GM18508 (cell line): ENCODE results near the gene PPIP5K1.
"Not testable (repeated sequence)": the region's sequence is repeated elsewhere in the genome, so short reads cannot be mapped to it uniquely, and the experiment has no call there.

Source experiments
- ATAC-seq: cut with Tn5 transposase; IDR thresholded peaks from one replicate; pipeline ENCODE4 v1.9.1; 2021; ENCODE audit warnings: moderate number of reproducible peaks; ENCODE audit not compliant: insufficient read depth, unreplicated experiment

The PPIP5K1 gene

DNA sequence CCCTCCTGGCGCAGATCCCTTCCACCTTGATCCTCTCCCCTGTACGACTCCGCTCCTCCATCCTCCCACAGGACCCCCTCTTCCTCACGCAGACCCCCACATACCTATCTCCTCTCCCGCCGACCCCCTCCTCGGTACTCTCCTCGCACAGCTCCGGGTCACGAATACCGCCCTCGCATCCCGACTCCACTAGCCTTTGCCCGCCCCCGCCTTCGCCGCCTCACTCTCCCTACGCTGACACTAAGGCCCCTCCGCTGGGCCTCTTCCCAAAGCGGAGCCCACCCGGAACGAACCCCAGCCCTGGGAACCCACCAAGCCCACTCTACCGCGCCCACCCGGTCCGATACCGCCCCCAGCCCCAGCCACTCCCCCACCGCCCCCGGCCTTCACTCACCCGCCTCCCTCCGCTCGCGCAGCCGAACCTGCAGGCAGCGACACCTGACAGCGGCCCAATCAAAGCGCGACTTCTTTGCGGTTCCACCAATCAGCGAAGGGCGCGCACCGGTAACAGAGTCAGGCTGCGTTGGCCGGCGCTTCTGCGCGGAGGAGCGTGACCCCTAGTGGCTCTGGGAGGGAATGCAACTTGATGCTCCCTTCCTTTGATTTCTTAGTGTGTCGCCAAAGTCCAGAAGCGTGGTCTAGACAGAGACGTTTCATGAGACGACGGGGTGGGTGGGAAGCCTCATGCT is at the start of gene PPIP5K1:
Gene PPIP5K1, minus strand, starts transcription at position 431 of the 689 bp plus-strand sequence. CDS start 5,704 bp downstream, outside the sequence.
- ATAC-seq = peak; percentile 81

GRCh38 chr15:43638464-43639204 is 48.6 kb upstream of the PPIP5K1 start:
- ATAC-seq = not testable (repeated sequence)

DNA sequence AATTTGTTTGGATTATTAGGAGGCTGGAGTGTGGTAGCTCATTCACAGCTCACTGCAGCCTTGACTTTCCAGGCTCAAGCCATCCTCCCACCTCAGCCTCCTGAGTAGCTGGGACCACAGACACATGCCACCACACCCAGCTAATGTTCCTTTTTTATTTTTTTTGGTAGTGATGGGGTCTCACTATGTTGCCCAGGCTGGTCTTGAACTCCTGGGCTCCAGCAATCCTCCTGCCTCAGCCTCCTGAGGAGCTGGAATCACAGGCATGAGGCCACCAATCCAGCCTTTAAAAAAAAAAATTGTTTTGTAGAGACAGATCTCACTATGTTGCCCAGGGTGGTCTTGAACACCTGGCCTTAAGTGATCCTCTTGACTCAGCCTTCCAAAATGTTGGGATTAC is 36.9 kb upstream of the PPIP5K1 start:
- not testable (repeated sequence) for ATAC-seq

DNA sequence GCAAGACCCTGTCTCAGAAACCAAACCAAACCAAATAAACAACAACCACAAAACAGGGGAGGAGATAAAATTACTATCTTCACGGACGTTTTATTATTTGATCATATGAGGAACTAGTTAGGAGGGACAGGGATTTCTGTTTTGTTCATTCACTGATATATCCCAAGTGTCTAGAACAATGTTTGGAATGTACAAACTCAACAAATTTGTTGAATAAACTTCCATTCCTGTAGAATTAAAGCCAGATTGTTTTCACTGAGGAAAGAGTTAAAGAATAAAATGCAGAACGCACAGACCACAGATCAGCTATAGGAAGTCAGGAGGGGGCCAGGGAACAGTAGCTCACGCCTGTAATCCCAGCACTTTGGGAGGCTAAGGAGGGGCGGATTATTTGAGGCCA is 35.1 kb upstream of the PPIP5K1 start:
- no peak for ATAC-seq

DNA sequence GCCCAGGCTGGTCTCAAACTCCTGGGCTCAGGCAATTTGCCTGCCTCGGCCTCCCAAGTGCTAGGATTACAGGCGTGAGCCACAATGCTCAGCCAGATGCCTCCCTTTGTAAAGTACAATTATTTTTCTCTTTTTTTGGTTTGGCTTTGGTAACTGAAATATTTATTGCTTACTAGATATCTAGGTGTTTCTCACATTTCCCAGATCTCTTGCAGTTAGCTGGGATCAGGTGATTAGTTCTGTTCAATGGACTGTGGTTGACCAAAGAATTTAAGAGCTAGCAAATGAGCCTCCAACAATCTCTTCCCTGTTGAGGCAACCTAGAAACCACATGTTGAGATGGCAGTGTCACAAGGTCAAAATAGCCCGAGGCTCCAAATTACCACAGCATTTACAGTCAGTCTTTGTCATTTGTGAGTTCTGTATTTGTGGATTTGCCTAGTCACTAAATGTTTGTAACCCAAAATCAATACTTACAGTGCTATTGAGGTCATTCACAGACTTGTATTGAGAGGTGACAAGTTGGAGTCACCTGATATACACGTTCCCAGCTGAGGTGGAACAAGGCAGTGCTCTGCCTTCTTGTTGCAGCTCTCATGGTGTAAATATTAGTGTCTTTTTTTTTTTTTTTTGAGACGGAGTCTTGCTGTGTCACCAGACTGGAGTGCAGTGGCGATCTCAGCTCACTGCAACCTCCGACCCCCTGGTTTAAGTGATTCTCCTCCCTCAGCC is 32.2 kb upstream of the PPIP5K1 start:
- ATAC-seq = not testable (repeated sequence)

GRCh38 chr15:43618700-43619099 is 28.7 kb upstream of the PPIP5K1 start, which contains the start of gene STRC:
STRC (minus strand) TSS chr15:43618800; CDS start chr15:43618722, 78 bp downstream.
- ATAC-seq = not testable (repeated sequence)

DNA sequence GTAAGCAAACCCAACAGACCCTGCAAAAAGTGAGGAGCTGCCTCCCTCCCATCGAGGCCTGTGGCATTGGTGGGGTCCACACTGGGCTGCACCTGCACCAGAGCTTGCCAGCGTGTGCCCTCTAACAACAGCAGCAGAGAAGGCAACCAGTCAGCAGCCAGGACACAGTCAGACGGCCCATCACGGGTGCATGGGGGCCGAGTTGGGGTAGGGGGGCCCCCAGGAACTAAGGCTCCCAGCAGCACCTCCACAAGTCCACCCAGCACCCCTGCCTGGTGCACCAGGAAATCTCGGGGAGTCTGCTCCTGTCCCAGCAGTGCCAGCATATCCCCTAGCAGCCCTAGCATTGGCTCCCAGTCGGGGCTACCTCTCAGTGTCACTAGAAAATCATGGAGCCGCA is 27.7 kb upstream of the PPIP5K1 start:
- ATAC-seq = not testable (repeated sequence)

DNA sequence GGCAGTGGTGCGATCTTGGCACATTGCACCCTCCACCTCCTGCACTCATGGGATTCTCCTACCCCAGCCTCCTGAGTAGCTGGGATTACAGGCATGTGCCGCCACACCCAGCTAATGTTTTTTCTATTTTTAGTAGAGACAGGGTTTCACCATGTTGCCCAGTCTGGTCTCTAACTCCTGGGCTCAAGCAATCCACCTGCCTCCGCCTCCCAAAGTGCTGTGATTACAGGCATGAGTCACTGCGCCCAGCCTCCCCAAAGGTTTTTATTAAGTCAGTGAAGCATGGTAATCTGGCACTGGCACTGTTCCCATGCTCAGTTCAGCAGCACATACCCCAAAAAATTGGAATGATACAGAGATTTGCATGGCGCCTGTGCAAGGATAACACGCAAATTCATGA is 12.2 kb upstream of the PPIP5K1 start:
- not testable (repeated sequence) for ATAC-seq

DNA sequence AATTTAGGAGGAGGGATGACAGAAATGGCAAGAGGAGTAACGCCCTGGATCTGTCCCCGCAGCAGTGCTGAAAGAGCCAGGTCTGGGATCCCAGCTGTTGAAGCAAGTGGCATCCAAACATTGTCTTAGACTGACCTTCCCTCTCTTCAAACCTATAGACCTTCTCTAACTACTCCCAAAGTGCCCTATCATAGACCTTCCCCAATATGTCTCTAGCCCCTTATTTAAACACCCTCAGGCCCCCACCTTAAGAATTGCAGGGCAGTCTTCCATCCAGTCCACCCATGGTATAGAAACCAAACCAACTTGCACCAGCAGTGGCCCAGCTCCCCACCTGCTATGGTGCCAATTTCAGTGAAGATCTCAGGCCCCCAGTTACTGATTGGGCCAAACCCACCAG is 10.2 kb upstream of the PPIP5K1 start:
- ATAC-seq = not testable (repeated sequence)

- ATAC-seq = not testable (repeated sequence)
These were observed 9.1 kb upstream of the PPIP5K1 start for GRCh38 chr15:43599131-43599530.

DNA sequence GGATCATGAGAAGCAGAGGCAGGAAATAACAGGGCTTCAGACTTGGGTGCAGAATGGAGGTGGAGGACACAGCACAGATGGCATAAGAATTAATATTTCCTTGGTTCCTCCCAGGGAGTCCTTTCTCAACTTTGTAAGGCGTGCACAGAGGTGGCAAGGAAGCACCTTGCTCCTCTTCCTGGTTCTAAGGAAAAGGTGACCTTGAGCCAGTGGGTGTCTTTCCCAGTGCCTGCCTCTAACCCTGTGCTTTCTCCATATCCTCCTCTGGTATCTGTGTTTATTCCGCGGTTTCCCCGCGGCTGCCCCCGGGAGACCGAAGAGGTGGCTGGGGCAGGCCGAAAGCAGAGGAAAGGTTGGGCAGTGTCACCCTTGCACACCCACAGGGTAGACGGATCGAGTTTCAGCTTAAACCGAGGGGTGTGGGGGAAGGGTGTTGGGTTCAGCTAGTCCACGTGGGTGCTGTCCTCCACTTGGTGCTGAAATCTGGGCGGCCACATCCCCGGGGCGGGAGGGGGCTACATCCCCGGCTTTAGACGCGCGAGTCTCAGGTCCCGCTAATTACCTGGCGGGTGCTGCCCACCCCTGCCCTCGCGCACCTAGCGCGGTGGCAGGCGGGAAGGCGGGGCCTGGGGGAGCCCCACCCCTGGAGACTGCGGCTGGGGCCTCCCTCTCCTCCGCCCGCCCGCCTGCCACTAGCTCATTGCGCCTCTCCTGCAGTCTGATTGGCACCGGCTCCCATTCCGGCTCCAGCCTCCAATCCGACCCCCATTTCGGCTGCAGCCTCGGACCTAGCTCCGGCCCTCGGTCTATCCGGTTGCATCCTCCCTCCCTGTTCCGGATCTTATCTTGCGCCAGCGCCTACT is 3.6 kb upstream of the PPIP5K1 start, which contains the start of gene CKMT1B:
Gene CKMT1B, plus strand, starts transcription at position 700 of the 863 bp plus-strand sequence. CDS start 192 bp downstream, outside the sequence.
- not testable (repeated sequence) for ATAC-seq

GRCh38 chr15:43592841-43593240 is 2.8 kb upstream of the PPIP5K1 start:
- not testable (repeated sequence) for ATAC-seq

- ATAC-seq = not testable (repeated sequence)
These were observed 15.4 kb downstream of the PPIP5K1 start for GRCh38 chr15:43574607-43575006.

GRCh38 chr15:43566615-43567014 is 23.4 kb downstream of the PPIP5K1 start:
- ATAC-seq = not testable (repeated sequence)

DNA sequence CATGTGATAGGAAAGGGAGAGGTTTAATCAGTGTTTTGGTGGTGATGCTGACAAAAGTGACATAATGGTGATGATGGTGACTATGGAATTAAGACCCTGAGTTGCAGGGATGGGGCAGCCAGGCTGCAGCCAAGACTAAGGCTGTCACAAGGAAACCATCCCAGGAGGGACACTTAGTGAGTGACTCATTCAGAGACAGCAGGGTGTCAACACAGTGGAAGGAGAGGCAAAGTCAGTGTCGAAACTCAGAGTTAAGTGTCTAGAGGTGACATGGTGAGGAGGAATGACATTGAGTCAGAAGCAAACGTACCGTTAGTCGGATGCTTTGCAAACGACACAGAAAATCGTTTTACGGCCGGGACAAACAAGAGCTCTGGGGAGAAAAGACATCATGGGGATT is 26.2 kb downstream of the PPIP5K1 start:
- not testable (repeated sequence) for ATAC-seq

DNA sequence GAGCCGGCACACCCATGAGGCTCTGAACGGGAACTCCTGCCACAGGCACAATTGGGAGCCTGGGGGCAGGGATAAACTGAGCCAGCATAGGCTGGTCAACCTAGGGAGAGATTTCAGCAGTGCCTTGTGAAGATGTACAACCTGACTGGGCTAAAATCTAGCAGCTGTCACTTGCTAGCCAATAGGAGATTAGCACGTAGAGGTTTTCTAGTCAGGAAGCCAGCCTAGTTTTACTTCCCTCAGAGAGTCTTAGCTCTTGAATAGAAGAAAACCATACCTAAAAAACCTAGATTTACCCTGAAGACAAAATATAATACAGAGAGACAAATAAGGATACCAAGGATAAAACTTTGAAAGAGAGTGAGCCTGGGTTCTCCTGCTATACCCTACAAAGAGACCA is 27.3 kb downstream of the PPIP5K1 start:
- ATAC-seq = not testable (repeated sequence)

- ATAC-seq = no peak
These were observed 37.0 kb downstream of the PPIP5K1 start for GRCh38 chr15:43552986-43553385.

- no peak for ATAC-seq
These were observed 37.8 kb downstream of the PPIP5K1 start for GRCh38 chr15:43552256-43552655.

GRCh38 chr15:43550527-43551363 is 39.3 kb downstream of the PPIP5K1 start:
- no peak for ATAC-seq
